ENCODE measurements around the gene MEGF9.

Gene MEGF9

DNA sequence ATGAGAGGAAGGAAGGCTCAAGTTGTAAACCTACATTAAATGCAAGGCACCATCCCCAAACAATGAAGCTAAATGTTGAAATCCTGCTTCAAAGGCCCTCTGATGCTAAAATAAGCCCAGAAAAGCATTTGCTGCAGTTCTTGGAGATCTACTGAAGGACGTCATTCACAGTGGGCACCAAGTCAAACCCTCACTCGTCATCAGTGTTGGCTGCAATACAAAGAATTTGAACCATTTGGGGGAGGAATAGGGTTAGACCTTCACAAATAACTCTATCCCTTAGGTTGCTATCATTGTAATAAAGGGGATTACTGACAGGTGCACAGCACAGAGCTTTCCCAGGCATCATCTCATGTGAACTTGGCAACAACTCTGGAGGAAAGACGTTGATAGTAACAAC, 9.3 kb upstream of the MEGF9 start:
- Histone ChIP-seq H3K79me2 (ENCODE audit: control insufficient read depth, low read length) (no peaks in the 10 kb centered on the region), H3K4me1 (ENCODE audit: control insufficient read depth, low read length) (no peaks in the 10 kb centered on the region), H3K4me3 (ENCODE audit: low read length) (no peak overlapping the region), H4K20me1 (ENCODE audit: control insufficient read depth, insufficient read depth, low read depth, low read length) (no peaks in the 10 kb centered on the region), H3K4me2 (ENCODE audit: low read length) (no peak overlapping the region), H3F3A (ENCODE audit: control insufficient read depth, insufficient read depth) (no peaks in the 10 kb centered on the region), H3K27me3 (ENCODE audit: control insufficient read depth, low read length) (no peaks in the 10 kb centered on the region), H3K36me3 (ENCODE audit: control insufficient read depth, low read length) (no peaks in the 10 kb centered on the region), H3K9me3 (ENCODE audit: control insufficient read depth, insufficient read depth, low read length) (no peaks in the 10 kb centered on the region), H3K9me2 (replicated peaks; ENCODE audit: control insufficient read depth, low read length) (no peaks in the 10 kb centered on the region), H3K27ac (ENCODE audit: low read depth, low read length) (no peak overlapping the region)
- no peak for TF ChIP-seq EZH2phosphoT487 (IDR thresholded peaks at IDR 0.05; ENCODE audit: borderline replicate concordance, low read length)
- TF ChIP-seq, protein P1, sequence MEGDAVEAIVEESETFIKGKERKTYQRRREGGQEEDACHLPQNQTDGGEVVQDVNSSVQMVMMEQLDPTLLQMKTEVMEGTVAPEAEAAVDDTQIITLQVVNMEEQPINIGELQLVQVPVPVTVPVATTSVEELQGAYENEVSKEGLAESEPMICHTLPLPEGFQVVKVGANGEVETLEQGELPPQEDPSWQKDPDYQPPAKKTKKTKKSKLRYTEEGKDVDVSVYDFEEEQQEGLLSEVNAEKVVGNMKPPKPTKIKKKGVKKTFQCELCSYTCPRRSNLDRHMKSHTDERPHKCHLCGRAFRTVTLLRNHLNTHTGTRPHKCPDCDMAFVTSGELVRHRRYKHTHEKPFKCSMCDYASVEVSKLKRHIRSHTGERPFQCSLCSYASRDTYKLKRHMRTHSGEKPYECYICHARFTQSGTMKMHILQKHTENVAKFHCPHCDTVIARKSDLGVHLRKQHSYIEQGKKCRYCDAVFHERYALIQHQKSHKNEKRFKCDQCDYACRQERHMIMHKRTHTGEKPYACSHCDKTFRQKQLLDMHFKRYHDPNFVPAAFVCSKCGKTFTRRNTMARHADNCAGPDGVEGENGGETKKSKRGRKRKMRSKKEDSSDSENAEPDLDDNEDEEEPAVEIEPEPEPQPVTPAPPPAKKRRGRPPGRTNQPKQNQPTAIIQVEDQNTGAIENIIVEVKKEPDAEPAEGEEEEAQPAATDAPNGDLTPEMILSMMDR (IDR thresholded peaks at IDR 0.05; ENCODE audit: low read depth, low read length, poor library complexity, severe bottlenecking), result no peak

DNA sequence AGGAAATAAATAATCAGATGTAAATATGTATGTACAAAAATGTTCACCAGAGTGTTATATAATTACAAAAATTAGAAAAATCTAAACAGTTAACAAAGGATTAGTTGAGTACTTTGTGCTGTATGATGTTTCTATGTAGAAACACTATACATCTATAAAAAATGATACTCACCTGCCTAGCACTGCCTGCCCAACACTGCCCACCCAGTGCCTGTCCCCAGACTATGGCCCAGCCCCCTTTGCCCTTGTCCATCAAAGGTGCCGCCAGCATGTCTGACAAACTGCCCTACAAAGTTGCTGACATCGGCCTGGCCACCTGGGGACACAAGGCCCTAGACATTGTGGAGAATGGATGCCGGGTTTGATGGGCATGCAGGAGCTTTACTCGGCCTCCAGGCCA, 6.1 kb upstream of the MEGF9 start:
- Histone ChIP-seq H3K4me3 (ENCODE audit: low read length) (no peak overlapping the region), H3K4me2 (ENCODE audit: low read length) (no peak overlapping the region), H3K27me3 (ENCODE audit: control insufficient read depth, low read length) (no peaks in the 10 kb centered on the region), H3F3A (ENCODE audit: control insufficient read depth, insufficient read depth) (peaks cover 2% of the 10 kb centered on the region; the same call in 1 of the 2 replicates), H3K27ac (ENCODE audit: low read depth, low read length) (no peak overlapping the region), H3K4me1 (ENCODE audit: control insufficient read depth, low read length) (no peaks in the 10 kb centered on the region; the same call in 1 of the 2 replicates), H3K36me3 (ENCODE audit: control insufficient read depth, low read length) (no peaks in the 10 kb centered on the region), H4K20me1 (ENCODE audit: control insufficient read depth, insufficient read depth, low read depth, low read length) (no peaks in the 10 kb centered on the region), H3K9me3 (ENCODE audit: control insufficient read depth, insufficient read depth, low read length) (no peaks in the 10 kb centered on the region), H3K79me2 (ENCODE audit: control insufficient read depth, low read length) (no peaks in the 10 kb centered on the region), H3K9me2 (replicated peaks; ENCODE audit: control insufficient read depth, low read length) (no peaks in the 10 kb centered on the region)
- TF ChIP-seq EZH2phosphoT487 (IDR thresholded peaks at IDR 0.05; ENCODE audit: borderline replicate concordance, low read length), result no peak
- TF ChIP-seq, protein P1 (IDR thresholded peaks at IDR 0.05; ENCODE audit: low read depth, low read length, poor library complexity, severe bottlenecking), result no peak

DNA sequence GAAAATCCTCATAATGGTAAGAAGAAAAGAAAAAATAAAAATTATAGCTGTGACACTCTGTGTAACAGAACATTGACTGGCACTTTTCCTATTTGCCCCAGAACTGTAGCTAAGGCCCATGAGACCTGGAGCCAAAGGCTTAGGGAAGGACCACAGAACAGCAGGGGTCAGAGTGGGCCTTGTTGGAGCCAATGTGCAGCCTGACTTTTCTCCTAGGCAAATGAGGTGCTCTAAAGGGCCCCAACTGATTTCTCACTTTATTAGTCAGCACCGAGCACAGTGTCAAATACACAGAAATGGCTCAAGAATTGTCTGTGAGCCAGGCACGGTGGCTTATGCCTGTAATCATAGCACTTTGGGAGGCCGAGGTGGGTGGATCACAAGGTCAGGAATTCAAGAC, 4.0 kb upstream of the MEGF9 start:
- Histone ChIP-seq H3K4me2 (ENCODE audit: low read length) (no peak overlapping the region), H3K79me2 (ENCODE audit: control insufficient read depth, low read length) (peaks cover 4% of the 10 kb centered on the region), H3F3A (ENCODE audit: control insufficient read depth, insufficient read depth) (peaks cover 2% of the 10 kb centered on the region; the same call in 1 of the 2 replicates), H3K4me3 (ENCODE audit: low read length) (no peak overlapping the region), H3K27me3 (ENCODE audit: control insufficient read depth, low read length) (no peaks in the 10 kb centered on the region), H3K9me3 (ENCODE audit: control insufficient read depth, insufficient read depth, low read length) (no peaks in the 10 kb centered on the region), H3K27ac (ENCODE audit: low read depth, low read length) (no peak overlapping the region), H3K4me1 (ENCODE audit: control insufficient read depth, low read length) (peaks cover 8% of the 10 kb centered on the region), H3K9me2 (replicated peaks; ENCODE audit: control insufficient read depth, low read length) (no peaks in the 10 kb centered on the region), H3K36me3 (ENCODE audit: control insufficient read depth, low read length) (no peaks in the 10 kb centered on the region), H4K20me1 (ENCODE audit: control insufficient read depth, insufficient read depth, low read depth, low read length) (no peaks in the 10 kb centered on the region)
- TF ChIP-seq, protein P1 (IDR thresholded peaks at IDR 0.05; ENCODE audit: low read depth, low read length, poor library complexity, severe bottlenecking), result no peak
- TF ChIP-seq EZH2phosphoT487 (IDR thresholded peaks at IDR 0.05; ENCODE audit: borderline replicate concordance, low read length), result no peak

Measured in DOHH2 (cell line).